Loucy (cell line): ENCODE measurements around the gene COQ8B.
"Not testable (repeated sequence)": the region's sequence is repeated elsewhere in the genome, so short reads cannot be mapped to it uniquely, and the experiment has no call there.

Experiments used
- H2AFZ ChIP-seq: fragments of 200-600 bp; sonication (generic); 2 replicates; pipeline ENCODE4 v1.6.0; 2016; ENCODE audit warnings: antibody characterized with exemption, mild to moderate bottlenecking, low read length, moderate library complexity
- H3F3A ChIP-seq: fragments of 200-600 bp; 2 replicates; pipeline ENCODE4 v1.6.0; 2016; ENCODE audit warnings: antibody characterized with exemption, low read depth, mild to moderate bottlenecking
- H3K27me3 ChIP-seq: fragments of 200-600 bp; sonication (generic); 2 replicates; pipeline ENCODE4 v1.6.1; 2014; ENCODE audit warnings: low read length, mild to moderate bottlenecking; ENCODE audit not compliant: insufficient read depth, poor library complexity, severe bottlenecking
- H3K36me3 ChIP-seq: fragments of 200-600 bp; sonication (generic); 2 replicates; pipeline ENCODE4 v1.6.1; 2016; ENCODE audit warnings: low read length; ENCODE audit not compliant: insufficient read depth
- H3K4me1 ChIP-seq: fragments of 200-600 bp; sonication (generic); 2 replicates; pipeline ENCODE4 v1.5.1; 2014; ENCODE audit warnings: low read length, mild to moderate bottlenecking; ENCODE audit not compliant: insufficient read depth, poor library complexity, severe bottlenecking
- H3K4me2 ChIP-seq: fragments of 200-600 bp; sonication (generic); 2 replicates; pipeline ENCODE4 v1.6.0; 2014; ENCODE audit warnings: antibody characterized with exemption, low read length, low read depth, mild to moderate bottlenecking; ENCODE audit not compliant: poor library complexity, severe bottlenecking
- H3K4me3 ChIP-seq: fragments of 200-600 bp; sonication (generic); 2 replicates; pipeline ENCODE4 v1.5.1; 2014; ENCODE audit warnings: low read length, mild to moderate bottlenecking, mixed read lengths; ENCODE audit not compliant: poor library complexity, severe bottlenecking
- H3K79me2 ChIP-seq: fragments of 200-600 bp; sonication (generic); 2 replicates; pipeline ENCODE4 v1.6.1; 2014; ENCODE audit warnings: low read length; ENCODE audit not compliant: insufficient read depth
- H3K9ac ChIP-seq: fragments of 200-600 bp; sonication (generic); 2 replicates; pipeline ENCODE4 v1.6.0; 2014; ENCODE audit warnings: mild to moderate bottlenecking, low read depth, low read length, moderate library complexity; ENCODE audit not compliant: poor library complexity, severe bottlenecking
- H3K9me2 ChIP-seq: fragments of 200-600 bp; sonication (generic); replicated peaks from 2 replicates; pipeline ENCODE4 v1.6.1; 2016; ENCODE audit warnings: low read depth, low read length, mixed read lengths
- H3K9me3 ChIP-seq: fragments of 200-600 bp; sonication (generic); 2 replicates; pipeline ENCODE4 v1.6.1; 2014; ENCODE audit warnings: mild to moderate bottlenecking, antibody characterized with exemption, low read length, low read depth; ENCODE audit not compliant: insufficient read depth
- H4K20me1 ChIP-seq: fragments of 200-600 bp; sonication (generic); 2 replicates; pipeline ENCODE4 v1.6.0; 2014; ENCODE audit warnings: antibody characterized with exemption, low read length, mild to moderate bottlenecking; ENCODE audit not compliant: insufficient read depth, poor library complexity, severe bottlenecking
- CTCF ChIP-seq: fragments of 200-600 bp; sonication (generic); conservative IDR thresholded peaks from 2 replicates; pipeline ENCODE4 v1.5.1; 2014; ENCODE audit warnings: mild to moderate bottlenecking, antibody characterized with exemption, low read length
- EZH2phosphoT487 ChIP-seq: fragments of 200-600 bp; IDR thresholded peaks from 2 replicates; pipeline ENCODE4 v1.6.1; 2018; ENCODE audit warnings: antibody characterized with exemption, mild to moderate bottlenecking, moderate library complexity, borderline replicate concordance

Gene COQ8B

GRCh38 chr19:40733149-40733548 is 16.5 kb upstream of the COQ8B start:
- no peak overlapping the region for H3K4me3 ChIP-seq
- no peak for TF ChIP-seq EZH2phosphoT487
- no peak for TF ChIP-seq CTCF
- H3K9me3 ChIP-seq: no peaks in the 10 kb centered on the region
- H2AFZ ChIP-seq: no peak overlapping the region
- no peaks in the 10 kb centered on the region for H3K79me2 ChIP-seq
- no peaks in the 10 kb centered on the region for H3F3A ChIP-seq
- no peak overlapping the region for H3K9ac ChIP-seq
- no peaks in the 10 kb centered on the region for H3K4me1 ChIP-seq
- no peaks in the 10 kb centered on the region for H3K36me3 ChIP-seq
- no peak overlapping the region for H3K4me2 ChIP-seq
- no peaks in the 10 kb centered on the region for H3K9me2 ChIP-seq
- no peaks in the 10 kb centered on the region for H4K20me1 ChIP-seq
- no peaks in the 10 kb centered on the region for H3K27me3 ChIP-seq

DNA sequence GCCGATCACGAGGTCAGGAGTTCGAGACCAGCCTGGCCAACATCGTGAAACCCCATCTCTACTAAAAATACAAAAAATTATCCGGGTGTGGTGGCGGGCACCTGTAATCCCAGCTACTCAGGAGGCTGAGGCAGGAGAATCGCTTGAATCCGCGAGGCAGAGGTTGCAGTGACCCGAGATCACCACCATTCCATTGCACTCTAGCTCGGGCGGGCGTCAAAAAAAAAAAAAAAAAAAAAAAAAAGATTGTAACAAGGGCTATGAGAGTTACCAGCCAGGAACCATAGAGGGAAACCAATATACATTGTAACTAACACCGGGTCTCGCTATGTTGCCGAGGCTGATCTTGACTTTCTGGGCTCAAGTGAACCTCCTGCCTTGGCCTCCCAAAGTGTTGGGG is 15.6 kb upstream of the COQ8B start:
- not testable (repeated sequence) for H3K79me2 ChIP-seq, H3F3A ChIP-seq, H2AFZ ChIP-seq, H3K4me3 ChIP-seq, H3K9ac ChIP-seq, H3K9me3 ChIP-seq, H3K36me3 ChIP-seq, H4K20me1 ChIP-seq, H3K27me3 ChIP-seq, H3K9me2 ChIP-seq, H3K4me1 ChIP-seq, H3K4me2 ChIP-seq

GRCh38 chr19:40730065-40730464 is 13.4 kb upstream of the COQ8B start:
- not testable (repeated sequence) for H3K4me1 ChIP-seq, H3K27me3 ChIP-seq, H3K79me2 ChIP-seq, H4K20me1 ChIP-seq, H3K36me3 ChIP-seq, H3F3A ChIP-seq, H2AFZ ChIP-seq, H3K9me3 ChIP-seq, H3K4me2 ChIP-seq, H3K4me3 ChIP-seq, H3K9me2 ChIP-seq, H3K9ac ChIP-seq

DNA sequence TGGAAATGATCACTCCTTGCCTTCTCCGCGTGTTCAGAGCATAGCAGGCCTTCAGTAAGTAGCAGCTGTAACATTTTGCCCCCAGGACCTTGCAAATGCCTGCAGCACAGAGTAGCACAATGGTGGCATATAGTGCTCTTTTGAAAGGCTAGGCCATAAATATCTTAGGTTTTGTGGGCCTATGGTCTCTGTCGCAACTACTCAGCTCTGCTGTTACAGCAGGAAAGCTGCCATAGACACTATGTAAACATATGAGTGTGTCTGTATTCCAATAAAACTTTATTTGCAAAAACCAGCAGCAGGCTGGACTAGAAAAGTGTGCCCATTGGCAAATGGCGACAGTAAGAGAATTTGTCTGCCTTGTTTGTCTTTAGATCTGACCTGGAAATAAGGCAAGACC is 9.6 kb upstream of the COQ8B start:
- Histone ChIP-seq H3K4me1 (no peaks in the 10 kb centered on the region), H2AFZ (no peak overlapping the region), H3K79me2 (no peaks in the 10 kb centered on the region), H3F3A (no peaks in the 10 kb centered on the region), H3K9me3 (no peaks in the 10 kb centered on the region), H3K4me3 (no peak overlapping the region), H3K9ac (no peak overlapping the region), H3K4me2 (no peak overlapping the region), H3K27me3 (no peaks in the 10 kb centered on the region), H3K9me2 (no peaks in the 10 kb centered on the region), H4K20me1 (no peaks in the 10 kb centered on the region), H3K36me3 (no peaks in the 10 kb centered on the region)
- TF ChIP-seq EZH2phosphoT487: no peak
- no peak for TF ChIP-seq CTCF
